Vagina (tissue), 2 donors: ENCODE data around the gene TMEM233.

ENCODE experiments used
- POLR2AphosphoS5 ChIP-seq, 2 donors: sonication (generic); formaldehyde crosslinking; IDR thresholded peaks; one replicate each; pipeline ENCODE4 v1.9.0; 2017; ENCODE audit warnings: antibody characterized with exemption in 2 of 2, mild to moderate bottlenecking in 2 of 2, low read depth in 1 of 2; ENCODE audit not compliant: insufficient read depth in 1 of 2
- TF ChIP-seq, protein P1 (sequence below), 3 experiments: fragments of 450-650 bp in 2 of 3; fragments of 200-600 bp in 1 of 3; sonication (generic) in 1 of 3; IDR thresholded peaks; one replicate each; pipeline ENCODE4 v1.5.1; 2017 to 2019; ENCODE audit warnings: antibody characterized with exemption in 3 of 3, mild to moderate bottlenecking in 2 of 3, moderate library complexity in 2 of 3

DNA sequence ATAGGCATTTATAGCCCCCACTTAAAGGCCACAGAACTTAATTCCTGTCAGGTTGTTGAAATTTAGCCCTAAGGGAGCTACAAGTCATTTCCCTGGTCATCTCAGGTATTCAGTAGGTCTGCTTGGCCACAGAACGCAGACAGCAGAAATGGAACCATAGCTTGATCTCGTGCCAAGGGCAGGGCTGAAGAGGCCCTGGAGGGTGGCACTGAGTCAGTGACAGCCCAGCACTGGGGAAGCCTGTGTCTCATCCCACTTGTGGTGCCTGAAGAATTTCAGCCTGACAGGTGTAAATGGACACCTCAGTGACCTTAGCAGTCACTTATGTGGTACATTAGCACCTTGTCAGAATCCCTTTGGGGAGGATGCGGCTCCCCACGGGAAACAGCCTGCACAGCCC lies 81.0 kb downstream of the TMEM233 start:
- TF ChIP-seq, protein P1, sequence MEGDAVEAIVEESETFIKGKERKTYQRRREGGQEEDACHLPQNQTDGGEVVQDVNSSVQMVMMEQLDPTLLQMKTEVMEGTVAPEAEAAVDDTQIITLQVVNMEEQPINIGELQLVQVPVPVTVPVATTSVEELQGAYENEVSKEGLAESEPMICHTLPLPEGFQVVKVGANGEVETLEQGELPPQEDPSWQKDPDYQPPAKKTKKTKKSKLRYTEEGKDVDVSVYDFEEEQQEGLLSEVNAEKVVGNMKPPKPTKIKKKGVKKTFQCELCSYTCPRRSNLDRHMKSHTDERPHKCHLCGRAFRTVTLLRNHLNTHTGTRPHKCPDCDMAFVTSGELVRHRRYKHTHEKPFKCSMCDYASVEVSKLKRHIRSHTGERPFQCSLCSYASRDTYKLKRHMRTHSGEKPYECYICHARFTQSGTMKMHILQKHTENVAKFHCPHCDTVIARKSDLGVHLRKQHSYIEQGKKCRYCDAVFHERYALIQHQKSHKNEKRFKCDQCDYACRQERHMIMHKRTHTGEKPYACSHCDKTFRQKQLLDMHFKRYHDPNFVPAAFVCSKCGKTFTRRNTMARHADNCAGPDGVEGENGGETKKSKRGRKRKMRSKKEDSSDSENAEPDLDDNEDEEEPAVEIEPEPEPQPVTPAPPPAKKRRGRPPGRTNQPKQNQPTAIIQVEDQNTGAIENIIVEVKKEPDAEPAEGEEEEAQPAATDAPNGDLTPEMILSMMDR (IDR thresholded peaks at IDR 0.05): no peak
- TF ChIP-seq POLR2AphosphoS5 (IDR thresholded peaks at IDR 0.05; ENCODE audit: insufficient read depth in 1 of 2, low read depth in 1 of 2): no peak
